OCI-LY1 (cell line): ENCODE results near the gene HCN1.

ENCODE experiments used
- CTCF ChIP-seq: fragments of 200-600 bp; sonication (generic), shearing (Covaris generic); IDR thresholded peaks from 2 replicates; pipeline ENCODE4 v1.5.1; 2017; ENCODE audit warnings: mild to moderate bottlenecking, antibody characterized with exemption, low read length, moderate library complexity, mixed read lengths
- EZH2 ChIP-seq: fragments of 200-600 bp; sonication (generic), shearing (Covaris generic); IDR thresholded peaks from 2 replicates; pipeline ENCODE4 v1.8.0; 2017; ENCODE audit warnings: borderline replicate concordance, mixed run types, mild to moderate bottlenecking, antibody characterized with exemption, low read length, moderate library complexity, mixed read lengths

DNA sequence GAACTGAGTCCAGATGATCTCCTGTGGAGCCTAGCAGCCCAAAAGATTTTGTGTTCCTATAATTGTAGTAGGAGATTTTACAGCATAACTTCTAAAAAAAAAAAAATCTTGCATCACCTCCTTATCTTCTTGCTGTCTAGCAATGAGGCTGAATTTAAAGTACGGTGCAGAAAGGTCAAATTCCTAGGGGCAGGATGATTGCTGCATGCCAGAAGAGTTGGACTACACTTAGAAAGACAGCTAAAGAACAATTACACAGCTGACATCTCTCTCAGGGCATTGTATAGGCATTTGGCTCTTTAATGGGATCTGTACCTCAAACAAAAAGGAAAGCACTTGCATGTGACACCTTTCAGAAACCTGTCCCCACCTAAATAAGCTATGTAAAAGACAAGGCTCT lies 443.2 kb downstream of the HCN1 start:
- TF ChIP-seq CTCF: no peak
- no peak for TF ChIP-seq EZH2
